ENCODE data around the gene MB. TPM values are rescaled to one million over a fixed set of nuclear protein-coding genes. Genes with fewer than 3 reads are reported as not detected.

The MB gene
- total RNA-seq, 2 donors from 2014 or later: 1.3 TPM; not detected in 1

GRCh38 chr22:35587447-35587870 is 29.7 kb downstream of the MB start:
- WGBS, 2 donors: 54 to 70% methylated on average over 3 to 6 of the region's 6 CpGs
- TF ChIP-seq POLR2A (IDR thresholded peaks at IDR 0.05) (no peak), CTCF (IDR thresholded peaks at IDR 0.05) (peak in 2 of 7 experiments; percentile 12 to 16)
- H3K4me1 ChIP-seq: peaks cover 4% of the 10 kb centered on the region
- H3K9me3 ChIP-seq: no peaks in the 10 kb centered on the region
- no peaks in the 10 kb centered on the region for H3K36me3 ChIP-seq (replicated peaks in 1 of 2; ENCODE audit: insufficient read depth in 1 of 2, low read depth in 2 of 2)
- no peaks in the 10 kb centered on the region for H3K27me3 ChIP-seq
- intact Hi-C loops (cut with DNase I): no loop called here
- H3K27ac ChIP-seq: peak overlapping the region in 1 of 4 donors; percentile 24
- no peak overlapping the region for H3K4me3 ChIP-seq
- DNase-seq (peak; percentile 59 to 79 (median 72)), ATAC-seq (peak; percentile 61)

GRCh38 chr22:35586771-35587170 is 30.4 kb downstream of the MB start:
- Histone ChIP-seq H3K9me3 (no peaks in the 10 kb centered on the region), H3K27ac (no peak overlapping the region), H3K36me3 (replicated peaks in 1 of 2; ENCODE audit: insufficient read depth in 1 of 2, low read depth in 2 of 2) (no peaks in the 10 kb centered on the region), H3K27me3 (no peaks in the 10 kb centered on the region), H3K4me3 (no peak overlapping the region), H3K4me1 (peaks cover 4% of the 10 kb centered on the region)
- ATAC-seq (no peak), DNase-seq (no peak)
- intact Hi-C loops (cut with DNase I): no loop called here
- TF ChIP-seq POLR2A (IDR thresholded peaks at IDR 0.05): no peak
- no peak for TF ChIP-seq CTCF (IDR thresholded peaks at IDR 0.05)

GRCh38 chr22:35582861-35583670 is 34.1 kb downstream of the MB start:
- intact Hi-C loops (cut with DNase I): loop anchor here (5.0 kb wide), 1 partner anchor 231 kb away; no protein-coding TSS in a partner anchor
- ATAC-seq (peak; percentile 79), DNase-seq (peak; percentile 61 to 71 (median 69))
- Histone ChIP-seq H3K4me1 (peaks cover 4% of the 10 kb centered on the region), H3K9me3 (no peaks in the 10 kb centered on the region), H3K27ac (peak overlapping the region in 1 of 4 donors; percentile 33), H3K36me3 (replicated peaks in 1 of 2; ENCODE audit: insufficient read depth in 1 of 2, low read depth in 2 of 2) (no peaks in the 10 kb centered on the region), H3K27me3 (no peaks in the 10 kb centered on the region), H3K4me3 (no peak overlapping the region)
- TF ChIP-seq CTCF (IDR thresholded peaks at IDR 0.05) (peak; percentile 79 to 92 (median 89)), POLR2A (IDR thresholded peaks at IDR 0.05) (no peak)
- WGBS, 2 donors: 26 to 28% methylated on average over 12 to 13 of the region's 13 CpGs

GRCh38 chr22:35582218-35582860 is 34.8 kb downstream of the MB start:
- DNase-seq (no peak), ATAC-seq (no peak)
- Histone ChIP-seq H3K9me3 (no peaks in the 10 kb centered on the region), H3K27me3 (no peaks in the 10 kb centered on the region), H3K4me3 (no peak overlapping the region), H3K4me1 (peaks cover 4% of the 10 kb centered on the region), H3K36me3 (replicated peaks in 1 of 2; ENCODE audit: insufficient read depth in 1 of 2, low read depth in 2 of 2) (no peaks in the 10 kb centered on the region), H3K27ac (peak overlapping the region in 1 of 4 donors; percentile 33)
- TF ChIP-seq CTCF (IDR thresholded peaks at IDR 0.05) (no peak), POLR2A (IDR thresholded peaks at IDR 0.05) (no peak)
- 64 to 67% methylated on average over 11 of the region's 11 CpGs for WGBS, 2 donors
- intact Hi-C loops (cut with DNase I): loop anchor here (5.0 kb wide), 1 partner anchor 230 kb away; no protein-coding TSS in a partner anchor
